ENCODE results near the gene XKR8.
"Not testable (repeated sequence)": the region's sequence is repeated elsewhere in the genome, so short reads cannot be mapped to it uniquely, and the experiment has no call there.

XKR8 gene

DNA sequence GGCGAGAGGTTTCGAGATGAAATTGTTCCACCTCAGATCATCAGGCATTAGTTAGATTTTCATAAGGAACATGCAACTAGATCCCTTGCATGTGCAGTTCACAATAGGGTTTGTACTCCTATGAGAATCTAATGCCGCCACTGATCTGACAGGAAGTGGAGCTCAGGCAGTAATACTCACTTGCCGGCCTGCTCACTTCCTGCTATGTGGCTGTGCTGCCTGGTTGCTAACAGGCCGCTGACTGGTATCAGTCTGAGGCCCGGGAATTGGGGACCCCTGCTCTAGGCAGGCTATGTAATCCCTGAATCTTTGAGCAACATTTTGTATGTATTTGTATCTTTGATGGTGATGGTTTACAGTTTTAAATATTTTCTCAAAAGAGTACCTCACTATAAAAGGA, 32.5 kb downstream of the XKR8 start:
- no peak for TF ChIP-seq ZFX (IDR thresholded peaks at IDR 0.05)
- TF ChIP-seq, protein P1, sequence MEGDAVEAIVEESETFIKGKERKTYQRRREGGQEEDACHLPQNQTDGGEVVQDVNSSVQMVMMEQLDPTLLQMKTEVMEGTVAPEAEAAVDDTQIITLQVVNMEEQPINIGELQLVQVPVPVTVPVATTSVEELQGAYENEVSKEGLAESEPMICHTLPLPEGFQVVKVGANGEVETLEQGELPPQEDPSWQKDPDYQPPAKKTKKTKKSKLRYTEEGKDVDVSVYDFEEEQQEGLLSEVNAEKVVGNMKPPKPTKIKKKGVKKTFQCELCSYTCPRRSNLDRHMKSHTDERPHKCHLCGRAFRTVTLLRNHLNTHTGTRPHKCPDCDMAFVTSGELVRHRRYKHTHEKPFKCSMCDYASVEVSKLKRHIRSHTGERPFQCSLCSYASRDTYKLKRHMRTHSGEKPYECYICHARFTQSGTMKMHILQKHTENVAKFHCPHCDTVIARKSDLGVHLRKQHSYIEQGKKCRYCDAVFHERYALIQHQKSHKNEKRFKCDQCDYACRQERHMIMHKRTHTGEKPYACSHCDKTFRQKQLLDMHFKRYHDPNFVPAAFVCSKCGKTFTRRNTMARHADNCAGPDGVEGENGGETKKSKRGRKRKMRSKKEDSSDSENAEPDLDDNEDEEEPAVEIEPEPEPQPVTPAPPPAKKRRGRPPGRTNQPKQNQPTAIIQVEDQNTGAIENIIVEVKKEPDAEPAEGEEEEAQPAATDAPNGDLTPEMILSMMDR (conservative IDR thresholded peaks at IDR 0.05), result no peak
- H3K27ac ChIP-seq, result no peak overlapping the region

DNA sequence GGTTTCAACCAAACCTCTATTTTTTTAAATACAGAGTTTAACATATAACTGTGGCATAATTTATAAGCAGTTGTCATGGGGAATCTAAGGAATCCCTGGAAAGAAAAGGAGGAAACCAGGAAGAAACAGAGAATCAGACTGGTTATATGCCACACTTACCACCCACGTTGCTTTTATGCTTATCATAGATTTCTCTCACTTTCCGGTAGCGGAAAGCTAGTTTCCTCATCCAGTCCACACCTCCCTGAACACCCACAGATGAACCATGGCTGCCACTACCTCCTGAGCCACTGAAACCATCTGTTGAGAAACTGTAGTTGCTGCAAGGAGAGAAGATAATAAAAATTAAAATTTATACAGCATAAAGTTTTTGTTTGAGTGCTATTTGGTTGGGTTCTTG, 33.5 kb downstream of the XKR8 start:
- TF ChIP-seq, protein P1 (conservative IDR thresholded peaks at IDR 0.05), result no peak
- no peak for TF ChIP-seq ZFX (IDR thresholded peaks at IDR 0.05)
- no peak overlapping the region for H3K27ac ChIP-seq

DNA sequence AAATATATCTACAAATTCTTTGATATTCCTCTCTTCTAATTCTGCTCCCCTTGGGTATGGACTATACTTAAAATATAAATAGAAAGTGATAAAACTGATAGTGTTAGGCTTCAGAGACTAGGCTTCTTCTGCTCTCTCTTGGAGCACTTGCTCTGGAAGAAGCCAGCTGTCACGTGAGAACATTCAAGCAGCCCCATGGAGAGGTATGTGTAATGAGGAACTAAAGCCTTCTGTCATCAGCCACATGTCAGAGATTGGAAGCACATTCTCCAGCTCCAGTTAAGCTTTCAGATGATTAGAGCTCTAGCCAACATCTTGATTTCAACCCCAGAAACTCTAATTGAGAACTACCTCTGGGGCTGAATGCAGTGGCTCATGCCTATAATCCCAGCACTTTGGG, 34.3 kb downstream of the XKR8 start:
- TF ChIP-seq ZFX (IDR thresholded peaks at IDR 0.05), result no peak
- TF ChIP-seq, protein P1 (conservative IDR thresholded peaks at IDR 0.05), result no peak
- H3K27ac ChIP-seq, result no peak overlapping the region

DNA sequence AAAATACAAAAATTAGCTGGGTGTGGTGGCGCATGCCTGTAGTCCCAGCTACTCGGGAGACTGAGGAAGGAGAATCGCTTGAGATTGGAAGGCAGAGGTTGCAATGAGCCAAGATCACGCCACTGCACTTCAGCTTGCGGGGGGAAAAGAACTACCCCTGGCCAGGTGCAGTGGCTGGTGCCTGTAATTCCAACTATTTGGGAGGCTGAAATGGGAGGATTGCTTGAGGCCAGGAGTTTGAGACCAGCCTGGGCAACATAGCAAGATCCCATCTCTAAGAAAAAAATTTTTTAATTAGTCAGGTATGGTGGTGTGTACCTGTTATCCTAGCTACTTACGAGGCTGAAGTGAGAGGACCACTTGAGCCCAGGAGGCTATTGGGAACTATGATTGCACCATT, 34.8 kb downstream of the XKR8 start:
- H3K27ac ChIP-seq, result not testable (repeated sequence)

DNA sequence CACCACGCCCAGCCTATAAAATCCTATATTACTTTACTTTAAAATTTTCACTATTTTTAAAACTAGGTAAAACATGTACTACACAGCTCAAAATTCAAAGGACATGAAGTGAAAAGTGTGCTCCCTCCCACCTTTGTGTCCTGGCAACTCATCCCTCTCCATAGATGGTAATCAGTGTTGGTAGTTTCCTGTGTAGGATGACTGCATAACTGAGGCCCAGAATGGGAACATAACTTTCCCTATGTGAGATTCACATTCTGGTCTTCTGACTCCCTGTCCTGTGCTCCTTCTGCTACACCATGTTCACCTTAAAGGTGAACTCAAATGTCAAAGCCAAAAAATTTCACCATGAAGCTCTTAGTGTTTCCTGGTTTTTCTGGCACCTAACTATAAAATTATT, 39.3 kb downstream of the XKR8 start:
- no peak for TF ChIP-seq ZFX (IDR thresholded peaks at IDR 0.05)
- TF ChIP-seq, protein P1 (conservative IDR thresholded peaks at IDR 0.05), result no peak
- no peak overlapping the region for H3K27ac ChIP-seq

DNA sequence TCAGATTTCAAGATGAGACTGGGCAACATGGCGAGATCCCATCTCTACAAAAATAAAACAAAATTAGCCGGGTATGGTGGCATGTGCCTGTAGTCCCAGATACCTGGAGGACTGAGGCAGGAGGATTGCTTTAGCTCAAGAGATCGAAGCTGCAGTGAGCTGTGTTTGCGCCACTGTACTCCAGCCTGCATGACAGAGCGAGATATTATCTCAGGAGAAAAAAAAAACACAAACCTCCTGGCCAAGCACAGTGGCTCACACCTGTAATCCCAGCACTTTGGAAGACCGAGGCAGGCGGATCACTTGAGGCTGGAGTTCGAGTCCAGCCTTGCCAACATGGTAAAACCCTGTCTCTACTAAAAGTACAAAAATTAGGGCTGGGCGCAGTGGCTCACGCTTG, 42.8 kb downstream of the XKR8 start:
- no peak overlapping the region for H3K27ac ChIP-seq
- TF ChIP-seq, protein P1 (conservative IDR thresholded peaks at IDR 0.05), result no peak
- no peak for TF ChIP-seq ZFX (IDR thresholded peaks at IDR 0.05)

DNA sequence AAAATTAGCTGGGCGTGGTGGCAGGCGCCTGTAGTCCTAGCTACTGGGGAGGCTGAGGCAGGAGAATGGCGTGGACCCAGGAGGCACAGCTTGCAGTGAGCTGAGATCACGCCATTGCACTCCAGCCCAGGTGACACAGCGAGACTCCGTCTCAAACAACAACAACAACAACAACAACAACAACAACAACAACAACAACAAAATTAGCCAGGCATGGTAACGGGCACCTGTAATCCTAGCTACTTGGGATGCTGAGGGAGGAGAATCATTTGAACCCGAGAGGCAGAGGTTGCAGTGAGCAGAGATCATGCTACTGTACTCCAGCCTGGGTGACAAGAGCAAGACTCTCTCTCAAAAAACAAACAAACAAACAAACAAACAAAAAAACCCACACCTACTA, 43.3 kb downstream of the XKR8 start:
- not testable (repeated sequence) for H3K27ac ChIP-seq

DNA sequence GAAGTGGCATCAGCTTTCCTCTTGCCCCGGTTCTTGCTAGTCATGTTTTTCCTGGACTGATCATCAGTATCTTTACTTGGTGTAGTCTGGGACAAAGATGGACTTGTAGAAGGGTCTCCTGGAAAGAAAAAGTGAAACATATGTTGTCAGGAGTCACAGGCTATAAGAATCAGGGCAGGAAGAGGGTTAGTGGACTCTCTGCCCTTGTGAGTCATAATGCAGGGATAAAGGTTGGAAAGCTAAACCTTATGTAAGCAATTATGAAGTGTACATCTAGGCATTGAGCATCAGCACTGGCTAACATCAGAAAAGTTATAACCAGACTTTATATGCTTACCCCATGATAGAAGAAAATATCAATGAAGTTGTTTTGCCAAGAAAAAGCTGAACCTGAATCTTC, 51.2 kb downstream of the XKR8 start:
- TF ChIP-seq, protein P1 (conservative IDR thresholded peaks at IDR 0.05), result no peak
- TF ChIP-seq ZFX (IDR thresholded peaks at IDR 0.05), result no peak
- no peak overlapping the region for H3K27ac ChIP-seq
